IMR-90 (cell line): ENCODE measurements around the gene ZC3H12D. TPM values are rescaled to one million over a fixed set of nuclear protein-coding genes. Genes with fewer than 3 reads are reported as not detected.

Source experiments
- microRNA-seq, 2 experiments: library from miRNA; stranded (forward) in 1 of 2; unstranded in 1 of 2; fragments of 10-50 nt in 1 of 2; fragments of <30 nt in 1 of 2; gene quantifications in 1 of 2; microRNA quantifications in 1 of 2; one replicate each; pipeline versions ENCODE3 to v1.1.0; 2013 to 2020; ENCODE audit not compliant: insufficient read depth in 1 of 2, insufficient read length in 1 of 2, unreplicated experiment in 1 of 2
- polyA plus RNA-seq, 3 experiments: library from polyadenylated mRNA; depleted of rRNA; stranded (reverse); fragments of >200 nt; gene quantifications; 2 replicates each; pipeline ENCODE4 v1.2.3, GENCODE V29; 2012; ENCODE audit warnings: low replicate concordance in 1 of 3
- small RNA-seq, 5 experiments: library from RNA; depleted of rRNA; stranded (forward); fragments of <200 nt; gene quantifications; one replicate each; pipeline ENCODE3, GENCODE V24; 2012
- total RNA-seq: library from RNA; depleted of rRNA; stranded (reverse); fragments of >200 nt; gene quantifications from 2 replicates; pipeline ENCODE4 v1.2.3, GENCODE V29; 2012; rRNA removed

ZC3H12D gene
- total and polyA plus RNA-seq, 2 of the 4 experiments (the other 2 are of a cell fraction), result under 0.01 to 0.12 TPM

Small RNA genes lying within 50 kb of the gene (microRNA-seq; reads per million reads assigned to microRNA genes)
- gene RNU7-3P (ENCODE audit: insufficient read depth, insufficient read length), result not detected

Small RNA genes lying within 50 kb of the gene (small RNA-seq; reads per million reads assigned to genes)
- gene RNU7-3P, result 0.11 to 402 (median 1.1) reads per million in 5 experiments

Other genes starting within 250 kb of the ZC3H12D start
- 20.8 and 21.4 TPM in 2 replicates for gene TAB2, start 167.3 kb downstream of the ZC3H12D start, total RNA-seq
- gene TAB2, start 167.3 kb downstream of the ZC3H12D start, polyA plus RNA-seq (2012; rRNA removed), result 23.9 and 25.3 TPM in 2 replicates
- 1.9 and 2.2 TPM in 2 replicates for gene SUMO4, start 84.8 kb downstream of the ZC3H12D start, total RNA-seq
- not detected in 2 replicates for gene SUMO4, start 84.8 kb downstream of the ZC3H12D start, polyA plus RNA-seq (2012; rRNA removed)
- 13.3 and 29.7 TPM in 2 replicates for gene PPIL4, start 61.0 kb upstream of the ZC3H12D start, total RNA-seq
- gene PPIL4, start 61.0 kb upstream of the ZC3H12D start, polyA plus RNA-seq (2012; rRNA removed), result 7.7 and 10.6 TPM in 2 replicates
- gene GINM1, start 81.4 kb upstream of the ZC3H12D start, total RNA-seq, result 24.9 and 31.4 TPM in 2 replicates
- gene GINM1, start 81.4 kb upstream of the ZC3H12D start, polyA plus RNA-seq (2012; rRNA removed), result 20.9 and 23.6 TPM in 2 replicates
- gene KATNA1, start 163.7 kb upstream of the ZC3H12D start, total RNA-seq, result 24.6 and 33.3 TPM in 2 replicates
- 13.1 and 15.3 TPM in 2 replicates for gene KATNA1, start 163.7 kb upstream of the ZC3H12D start, polyA plus RNA-seq (2012; rRNA removed)
- gene LATS1, start 233.1 kb upstream of the ZC3H12D start, total RNA-seq, result 18.3 and 20.1 TPM in 2 replicates
- 7.9 and 8.8 TPM in 2 replicates for gene LATS1, start 233.1 kb upstream of the ZC3H12D start, polyA plus RNA-seq (2012; rRNA removed)